ENCODE measurements around the gene GRIK2. TPM values are rescaled to one million over a fixed set of nuclear protein-coding genes. Genes with fewer than 3 reads are reported as not detected.

Gene GRIK2
- polyA plus RNA-seq, 1 experiment = 12.8 TPM

DNA sequence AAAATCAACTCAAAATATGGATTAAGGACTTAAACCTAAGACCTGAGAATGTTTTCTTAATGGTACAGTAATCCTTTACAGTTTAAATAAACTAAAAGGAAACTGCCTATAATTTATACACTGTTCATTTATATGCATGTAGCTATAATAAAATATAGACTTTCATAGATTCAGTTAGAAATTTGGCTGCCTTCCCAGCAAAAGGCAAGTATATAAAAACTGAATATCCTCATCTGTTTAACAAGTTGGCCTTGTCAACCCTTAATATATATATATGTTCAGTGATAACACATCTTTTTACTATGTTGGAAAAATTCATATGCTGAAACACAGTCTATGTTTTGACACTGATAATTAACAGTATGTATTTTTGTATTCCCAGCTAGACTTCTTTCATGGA lies 123.1 kb downstream of the GRIK2 start:
- Histone ChIP-seq H3K27ac (ENCODE audit: low read depth, low read length) (no peak overlapping the region), H3K9me3 (ENCODE audit: control insufficient read depth, insufficient read depth, low read length) (no peaks in the 10 kb centered on the region), H3K4me3 (ENCODE audit: low read depth, low read length) (no peak overlapping the region), H3K27me3 (ENCODE audit: control insufficient read depth, insufficient read depth, low read length) (no peaks in the 10 kb centered on the region)
- ChIA-PET CTCF (no interaction called here), POLR2A (no interaction called here)
- TF ChIP-seq, protein P1, sequence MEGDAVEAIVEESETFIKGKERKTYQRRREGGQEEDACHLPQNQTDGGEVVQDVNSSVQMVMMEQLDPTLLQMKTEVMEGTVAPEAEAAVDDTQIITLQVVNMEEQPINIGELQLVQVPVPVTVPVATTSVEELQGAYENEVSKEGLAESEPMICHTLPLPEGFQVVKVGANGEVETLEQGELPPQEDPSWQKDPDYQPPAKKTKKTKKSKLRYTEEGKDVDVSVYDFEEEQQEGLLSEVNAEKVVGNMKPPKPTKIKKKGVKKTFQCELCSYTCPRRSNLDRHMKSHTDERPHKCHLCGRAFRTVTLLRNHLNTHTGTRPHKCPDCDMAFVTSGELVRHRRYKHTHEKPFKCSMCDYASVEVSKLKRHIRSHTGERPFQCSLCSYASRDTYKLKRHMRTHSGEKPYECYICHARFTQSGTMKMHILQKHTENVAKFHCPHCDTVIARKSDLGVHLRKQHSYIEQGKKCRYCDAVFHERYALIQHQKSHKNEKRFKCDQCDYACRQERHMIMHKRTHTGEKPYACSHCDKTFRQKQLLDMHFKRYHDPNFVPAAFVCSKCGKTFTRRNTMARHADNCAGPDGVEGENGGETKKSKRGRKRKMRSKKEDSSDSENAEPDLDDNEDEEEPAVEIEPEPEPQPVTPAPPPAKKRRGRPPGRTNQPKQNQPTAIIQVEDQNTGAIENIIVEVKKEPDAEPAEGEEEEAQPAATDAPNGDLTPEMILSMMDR (IDR thresholded peaks at IDR 0.05; ENCODE audit: low read depth, low read length) = no peak
- DNase-seq (ENCODE audit: low read depth, low spot score) = no peak

DNA sequence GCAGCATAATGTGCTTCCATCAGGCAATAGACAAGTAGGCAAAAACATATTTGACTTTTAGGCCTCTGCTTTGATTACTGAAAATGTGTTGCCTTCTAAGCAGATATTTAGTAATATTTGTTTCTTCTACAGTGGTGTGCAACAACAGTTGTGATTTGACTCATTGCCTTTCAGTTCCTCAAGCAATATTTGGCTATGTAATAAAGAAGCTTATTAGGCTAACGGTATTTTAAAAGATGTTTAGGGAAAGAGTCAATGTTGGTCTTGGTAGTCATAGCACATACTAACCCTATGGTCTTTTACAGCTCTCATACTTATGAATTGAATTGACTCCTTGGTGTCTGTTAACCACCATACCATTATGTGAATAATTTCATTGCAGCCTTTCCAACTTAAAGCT lies 124.1 kb downstream of the GRIK2 start:
- CTCF ChIA-PET = interaction anchor here (1.0 kb wide), 1 partner anchor 63 kb away, joined by 3 read pairs; no protein-coding TSS in a partner anchor
- TF ChIP-seq, protein P1 (IDR thresholded peaks at IDR 0.05; ENCODE audit: low read depth, low read length) = no peak

DNA sequence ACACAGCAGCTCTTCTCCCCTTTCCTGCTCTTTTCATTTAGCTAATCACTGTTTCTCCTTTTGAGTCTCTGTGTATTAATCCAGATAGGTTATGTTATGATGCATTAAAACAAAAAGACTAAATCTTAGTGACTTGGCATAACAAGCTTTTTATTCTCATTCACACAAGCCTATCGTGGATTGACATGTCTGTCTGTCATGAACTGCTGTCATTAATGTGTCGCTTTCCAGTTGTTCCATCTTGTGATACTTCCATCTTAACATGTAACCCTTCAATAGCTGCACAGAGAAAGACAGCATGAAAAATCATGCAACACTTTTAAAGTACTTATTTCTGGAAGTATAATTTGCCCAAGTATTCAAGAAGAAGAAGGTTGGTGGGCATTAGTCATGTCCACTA lies 128.7 kb downstream of the GRIK2 start:
- ChIA-PET POLR2A (no interaction called here), CTCF (no interaction called here)
- no peak overlapping the region for H3K27ac ChIP-seq (ENCODE audit: low read depth, low read length)
- no peaks in the 10 kb centered on the region for H3K27me3 ChIP-seq (ENCODE audit: control insufficient read depth, insufficient read depth, low read length)
- H3K9me3 ChIP-seq (ENCODE audit: control insufficient read depth, insufficient read depth, low read length) = no peaks in the 10 kb centered on the region
- TF ChIP-seq, protein P1 (IDR thresholded peaks at IDR 0.05; ENCODE audit: low read depth, low read length) = no peak
- no peak for DNase-seq (ENCODE audit: low read depth, low spot score)
- H3K4me3 ChIP-seq (ENCODE audit: low read depth, low read length) = no peak overlapping the region

More for the DNA sequence above, 124.1 kb downstream of the GRIK2 start:
- no peaks in the 10 kb centered on the region for H3K9me3 ChIP-seq (ENCODE audit: control insufficient read depth, insufficient read depth, low read length)
- no peak for DNase-seq (ENCODE audit: low read depth, low spot score)
- H3K27me3 ChIP-seq (ENCODE audit: control insufficient read depth, insufficient read depth, low read length) = no peaks in the 10 kb centered on the region
- H3K27ac ChIP-seq (ENCODE audit: low read depth, low read length) = no peak overlapping the region
- POLR2A ChIA-PET = no interaction called here
- H3K4me3 ChIP-seq (ENCODE audit: low read depth, low read length) = no peak overlapping the region

DNA sequence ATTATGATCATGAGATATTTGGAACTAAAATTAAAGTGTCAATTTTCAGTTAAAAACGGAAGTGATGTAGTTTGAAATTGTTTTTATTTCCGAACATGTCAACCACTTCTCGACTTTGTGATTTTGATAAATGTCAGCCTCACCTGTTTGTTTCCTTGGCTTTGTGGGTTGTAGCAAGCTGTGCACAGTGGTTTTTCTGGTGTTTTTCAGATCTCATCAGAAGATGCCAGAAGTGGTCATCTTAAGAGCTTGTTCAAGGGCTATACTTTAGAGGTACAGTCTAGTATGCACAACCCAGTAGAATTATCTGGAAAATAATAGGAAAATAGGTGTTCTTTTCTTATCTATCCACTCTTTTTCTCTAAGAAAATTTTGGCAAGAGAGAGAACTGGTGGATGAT lies 134.0 kb downstream of the GRIK2 start:
- H3K9me3 ChIP-seq (ENCODE audit: control insufficient read depth, insufficient read depth, low read length) = no peaks in the 10 kb centered on the region
- no peak for DNase-seq (ENCODE audit: low read depth, low spot score)
- H3K27me3 ChIP-seq (ENCODE audit: control insufficient read depth, insufficient read depth, low read length) = no peaks in the 10 kb centered on the region
- POLR2A ChIA-PET = no interaction called here
- CTCF ChIA-PET = no interaction called here
- H3K4me3 ChIP-seq (ENCODE audit: low read depth, low read length) = no peak overlapping the region
- TF ChIP-seq, protein P1 (IDR thresholded peaks at IDR 0.05; ENCODE audit: low read depth, low read length) = no peak
- no peak overlapping the region for H3K27ac ChIP-seq (ENCODE audit: low read depth, low read length)

DNA sequence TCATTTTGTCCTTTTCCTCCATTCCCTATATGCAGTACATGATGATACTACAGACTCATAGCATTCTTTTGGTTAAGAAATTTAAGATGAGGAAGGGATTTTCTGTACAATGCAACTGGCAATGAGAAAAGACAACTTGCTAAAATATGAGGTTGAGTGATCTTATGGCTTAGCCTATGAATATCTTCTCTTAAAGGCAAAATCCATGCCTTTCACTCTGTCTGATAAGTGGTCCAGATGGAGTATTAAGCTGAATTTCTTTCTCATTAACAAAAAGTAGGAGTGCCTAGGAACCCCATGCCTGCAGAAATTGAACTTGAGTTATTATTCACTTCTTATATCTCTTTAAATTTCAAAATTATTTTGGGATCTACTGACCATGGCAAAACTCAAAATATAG lies 135.3 kb downstream of the GRIK2 start:
- ChIA-PET POLR2A (no interaction called here), CTCF (no interaction called here)
- TF ChIP-seq, protein P1 (IDR thresholded peaks at IDR 0.05; ENCODE audit: low read depth, low read length) = no peak
- H3K27ac ChIP-seq (ENCODE audit: low read depth, low read length) = no peak overlapping the region
- no peak overlapping the region for H3K4me3 ChIP-seq (ENCODE audit: low read depth, low read length)
- H3K27me3 ChIP-seq (ENCODE audit: control insufficient read depth, insufficient read depth, low read length) = no peaks in the 10 kb centered on the region
- H3K9me3 ChIP-seq (ENCODE audit: control insufficient read depth, insufficient read depth, low read length) = no peaks in the 10 kb centered on the region
- DNase-seq (ENCODE audit: low read depth, low spot score) = no peak
